WTC11 (cell line): ENCODE results near the gene LRRC75B.

Experiments
- ELF4 ChIP-seq: sonication (generic); formaldehyde crosslinking; IDR thresholded peaks from 2 replicates; pipeline ENCODE4 v1.8.1; 2022; ENCODE audit warnings: low read depth, mild to moderate bottlenecking, moderate library complexity, missing genetic modification reagents
- MAX ChIP-seq: sonication (generic); formaldehyde crosslinking; IDR thresholded peaks from 2 replicates; pipeline ENCODE4 v1.8.0; 2022; ENCODE audit warnings: mild to moderate bottlenecking, missing genetic modification reagents
- ZNF138 ChIP-seq: sonication (generic); formaldehyde crosslinking; conservative IDR thresholded peaks from 2 replicates; pipeline ENCODE4 v1.8.1; 2022; ENCODE audit warnings: mild to moderate bottlenecking, moderate library complexity, missing genetic modification reagents
- ZNF232 ChIP-seq: sonication (generic); formaldehyde crosslinking; IDR thresholded peaks from 2 replicates; pipeline ENCODE4 v1.8.0; 2022; ENCODE audit warnings: mild to moderate bottlenecking, missing genetic modification reagents
- ZNF512 ChIP-seq: sonication (generic); formaldehyde crosslinking; IDR thresholded peaks from 2 replicates; pipeline ENCODE4 v1.8.1; 2022; ENCODE audit warnings: missing genetic modification reagents, borderline replicate concordance
- TF ChIP-seq, protein P1 (sequence below): fragments of 200-600 bp; IDR thresholded peaks from 2 replicates; pipeline ENCODE4 v1.8.0; 2022; ENCODE audit warnings: antibody characterized with exemption
- TF ChIP-seq, protein P2 (sequence below): fragments of 250-450 bp; sonication (Bioruptor Pico); IDR thresholded peaks from 2 replicates; pipeline ENCODE4 v1.9.0; 2021; ENCODE audit warnings: mild to moderate bottlenecking

DNA sequence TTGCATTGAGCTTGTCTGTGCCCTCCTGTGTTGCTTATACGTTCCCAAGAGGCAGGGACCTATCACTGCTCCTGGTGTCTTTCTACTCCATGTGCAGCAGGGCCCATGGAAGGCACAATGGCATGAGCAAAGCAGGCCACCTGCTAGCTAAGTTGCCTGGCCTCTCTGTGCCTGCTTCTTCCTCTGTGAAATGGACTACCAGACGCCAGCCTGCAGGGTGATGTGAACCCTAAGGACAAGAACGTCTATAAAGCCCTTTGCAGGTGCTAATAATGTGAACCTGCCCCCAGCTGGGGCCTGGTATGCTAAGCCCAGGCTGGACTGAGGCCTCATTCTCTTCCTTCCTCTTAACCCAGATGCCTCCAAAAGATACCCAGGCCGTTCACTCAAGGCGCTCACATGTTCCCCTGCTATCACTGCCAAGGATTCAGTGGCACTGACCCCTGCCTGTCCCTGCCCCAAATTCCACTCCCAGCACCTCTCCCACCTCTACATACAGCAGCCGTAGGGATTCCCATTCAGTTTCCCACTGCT is 41.9 kb downstream of the LRRC75B start:
- TF ChIP-seq ZNF512 (CRISPR knock-in tag) = no peak
- TF ChIP-seq MAX (CRISPR knock-in tag) = no peak
- TF ChIP-seq, protein P1, sequence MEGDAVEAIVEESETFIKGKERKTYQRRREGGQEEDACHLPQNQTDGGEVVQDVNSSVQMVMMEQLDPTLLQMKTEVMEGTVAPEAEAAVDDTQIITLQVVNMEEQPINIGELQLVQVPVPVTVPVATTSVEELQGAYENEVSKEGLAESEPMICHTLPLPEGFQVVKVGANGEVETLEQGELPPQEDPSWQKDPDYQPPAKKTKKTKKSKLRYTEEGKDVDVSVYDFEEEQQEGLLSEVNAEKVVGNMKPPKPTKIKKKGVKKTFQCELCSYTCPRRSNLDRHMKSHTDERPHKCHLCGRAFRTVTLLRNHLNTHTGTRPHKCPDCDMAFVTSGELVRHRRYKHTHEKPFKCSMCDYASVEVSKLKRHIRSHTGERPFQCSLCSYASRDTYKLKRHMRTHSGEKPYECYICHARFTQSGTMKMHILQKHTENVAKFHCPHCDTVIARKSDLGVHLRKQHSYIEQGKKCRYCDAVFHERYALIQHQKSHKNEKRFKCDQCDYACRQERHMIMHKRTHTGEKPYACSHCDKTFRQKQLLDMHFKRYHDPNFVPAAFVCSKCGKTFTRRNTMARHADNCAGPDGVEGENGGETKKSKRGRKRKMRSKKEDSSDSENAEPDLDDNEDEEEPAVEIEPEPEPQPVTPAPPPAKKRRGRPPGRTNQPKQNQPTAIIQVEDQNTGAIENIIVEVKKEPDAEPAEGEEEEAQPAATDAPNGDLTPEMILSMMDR = no peak
- TF ChIP-seq ZNF138 = no peak
- TF ChIP-seq ZNF232 (CRISPR knock-in tag) = no peak
- no peak for TF ChIP-seq ELF4 (CRISPR knock-in tag)
- TF ChIP-seq, protein P2, sequence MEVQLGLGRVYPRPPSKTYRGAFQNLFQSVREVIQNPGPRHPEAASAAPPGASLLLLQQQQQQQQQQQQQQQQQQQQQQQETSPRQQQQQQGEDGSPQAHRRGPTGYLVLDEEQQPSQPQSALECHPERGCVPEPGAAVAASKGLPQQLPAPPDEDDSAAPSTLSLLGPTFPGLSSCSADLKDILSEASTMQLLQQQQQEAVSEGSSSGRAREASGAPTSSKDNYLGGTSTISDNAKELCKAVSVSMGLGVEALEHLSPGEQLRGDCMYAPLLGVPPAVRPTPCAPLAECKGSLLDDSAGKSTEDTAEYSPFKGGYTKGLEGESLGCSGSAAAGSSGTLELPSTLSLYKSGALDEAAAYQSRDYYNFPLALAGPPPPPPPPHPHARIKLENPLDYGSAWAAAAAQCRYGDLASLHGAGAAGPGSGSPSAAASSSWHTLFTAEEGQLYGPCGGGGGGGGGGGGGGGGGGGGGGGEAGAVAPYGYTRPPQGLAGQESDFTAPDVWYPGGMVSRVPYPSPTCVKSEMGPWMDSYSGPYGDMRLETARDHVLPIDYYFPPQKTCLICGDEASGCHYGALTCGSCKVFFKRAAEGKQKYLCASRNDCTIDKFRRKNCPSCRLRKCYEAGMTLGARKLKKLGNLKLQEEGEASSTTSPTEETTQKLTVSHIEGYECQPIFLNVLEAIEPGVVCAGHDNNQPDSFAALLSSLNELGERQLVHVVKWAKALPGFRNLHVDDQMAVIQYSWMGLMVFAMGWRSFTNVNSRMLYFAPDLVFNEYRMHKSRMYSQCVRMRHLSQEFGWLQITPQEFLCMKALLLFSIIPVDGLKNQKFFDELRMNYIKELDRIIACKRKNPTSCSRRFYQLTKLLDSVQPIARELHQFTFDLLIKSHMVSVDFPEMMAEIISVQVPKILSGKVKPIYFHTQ (CRISPR knock-in tag) = no peak
